Nephron (organoid): ENCODE measurements around the gene MED14.

Source experiments
- H3K27ac Mint-ChIP-seq, 3 experiments: 2 replicates each; pipeline ENCODE4 v1.8.0; 2020; ENCODE audit warnings: mixed read lengths in 3 of 3, mild to moderate bottlenecking in 2 of 3, moderate library complexity in 1 of 3
- H3K27me3 Mint-ChIP-seq: 2 replicates; pipeline ENCODE4 v1.8.0; 2021; ENCODE audit warnings: low read depth, mild to moderate bottlenecking, moderate library complexity, mixed read lengths
- H3K36me3 Mint-ChIP-seq: 2 replicates; pipeline ENCODE4 v1.8.0; 2020; ENCODE audit warnings: low read depth, mixed read lengths
- H3K4me1 Mint-ChIP-seq: 2 replicates; pipeline ENCODE4 v1.8.0; 2020; ENCODE audit warnings: mixed read lengths
- H3K4me3 Mint-ChIP-seq, 3 experiments: 2 replicates each; pipeline ENCODE4 v1.8.0; 2020; ENCODE audit warnings: mild to moderate bottlenecking in 3 of 3, mixed read lengths in 3 of 3, moderate library complexity in 2 of 3
- H3K9me3 Mint-ChIP-seq: 2 replicates; pipeline ENCODE4 v1.8.0; 2020; ENCODE audit warnings: mixed read lengths
- CTCF ChIP-seq, 3 experiments: fragments of 200-600 bp; sonication (generic); IDR thresholded peaks; one replicate each; pipeline ENCODE4 v1.5.0; 2021; ENCODE audit warnings: antibody characterized with exemption in 3 of 3; ENCODE audit not compliant: unreplicated experiment in 3 of 3

MED14 gene

GRCh38 chrX:40687169-40687568, 48.2 kb downstream of the MED14 start:
- no peaks in the 10 kb centered on the region for H3K27me3 Mint-ChIP-seq
- H3K27ac Mint-ChIP-seq, result no peak overlapping the region
- H3K4me1 Mint-ChIP-seq, result peaks cover 5% of the 10 kb centered on the region
- H3K36me3 Mint-ChIP-seq, result peaks cover 31% of the 10 kb centered on the region
- H3K4me3 Mint-ChIP-seq, result no peak overlapping the region
- no peak for TF ChIP-seq CTCF (IDR thresholded peaks at IDR 0.05; ENCODE audit: unreplicated experiment in 3 of 3)
- H3K9me3 Mint-ChIP-seq, result peaks cover 2% of the 10 kb centered on the region

GRCh38 chrX:40685362-40685918, 49.9 kb downstream of the MED14 start:
- peak overlapping the region in 2 of 3 experiments; percentile 26 to 36 for H3K27ac Mint-ChIP-seq
- no peak overlapping the region for H3K4me3 Mint-ChIP-seq
- H3K9me3 Mint-ChIP-seq, result peaks cover 2% of the 10 kb centered on the region
- no peak for TF ChIP-seq CTCF (IDR thresholded peaks at IDR 0.05; ENCODE audit: unreplicated experiment in 3 of 3)
- H3K27me3 Mint-ChIP-seq, result no peaks in the 10 kb centered on the region
- peaks cover 25% of the 10 kb centered on the region for H3K36me3 Mint-ChIP-seq
- peaks cover 5% of the 10 kb centered on the region for H3K4me1 Mint-ChIP-seq

- Mint-ChIP-seq H3K4me1 (peaks cover 5% of the 10 kb centered on the region), H3K27me3 (no peaks in the 10 kb centered on the region), H3K27ac (peak overlapping the region in 2 of 3 experiments; percentile 36 to 42), H3K4me3 (no peak overlapping the region), H3K36me3 (peaks cover 34% of the 10 kb centered on the region), H3K9me3 (peaks cover 2% of the 10 kb centered on the region)
- no peak for TF ChIP-seq CTCF (IDR thresholded peaks at IDR 0.05; ENCODE audit: unreplicated experiment in 3 of 3)
Observed at GRCh38 chrX:40684092-40684491, 51.2 kb downstream of the MED14 start.

GRCh38 chrX:40683245-40683644, 52.1 kb downstream of the MED14 start:
- no peak for TF ChIP-seq CTCF (IDR thresholded peaks at IDR 0.05; ENCODE audit: unreplicated experiment in 3 of 3)
- Mint-ChIP-seq H3K4me1 (peaks cover 5% of the 10 kb centered on the region), H3K4me3 (no peak overlapping the region), H3K9me3 (peaks cover 2% of the 10 kb centered on the region), H3K27ac (peak overlapping the region in 2 of 3 experiments; percentile 27 to 60), H3K27me3 (no peaks in the 10 kb centered on the region), H3K36me3 (peaks cover 36% of the 10 kb centered on the region)

GRCh38 chrX:40671126-40671525, 64.2 kb downstream of the MED14 start:
- no peaks in the 10 kb centered on the region for H3K9me3 Mint-ChIP-seq
- H3K36me3 Mint-ChIP-seq, result peaks cover 46% of the 10 kb centered on the region
- no peak overlapping the region for H3K4me3 Mint-ChIP-seq
- no peaks in the 10 kb centered on the region for H3K4me1 Mint-ChIP-seq
- H3K27ac Mint-ChIP-seq, result no peak overlapping the region
- H3K27me3 Mint-ChIP-seq, result no peaks in the 10 kb centered on the region
- no peak for TF ChIP-seq CTCF (IDR thresholded peaks at IDR 0.05; ENCODE audit: unreplicated experiment in 3 of 3)

- Mint-ChIP-seq H3K4me1 (no peaks in the 10 kb centered on the region), H3K9me3 (no peaks in the 10 kb centered on the region), H3K4me3 (no peak overlapping the region), H3K36me3 (peaks cover 53% of the 10 kb centered on the region), H3K27ac (no peak overlapping the region), H3K27me3 (no peaks in the 10 kb centered on the region)
- peak in 2 of 3 experiments; percentile 11 to 27 for TF ChIP-seq CTCF (IDR thresholded peaks at IDR 0.05; ENCODE audit: unreplicated experiment in 3 of 3)
Observed at GRCh38 chrX:40663880-40664630, 71.3 kb downstream of the MED14 start.
